ENCODE measurements around the gene KRTAP5-1. TPM values are rescaled to one million over a fixed set of nuclear protein-coding genes. Genes with fewer than 3 reads are reported as not detected.
A peak's percentile ranks its signal among the peaks of the same experiment; 100 is the strongest.

Gene KRTAP5-1
- polyA plus RNA-seq, 1 donor (not counting 4 experiments of a cell fraction or from before 2014, with no cell fraction given) = not detected

- no peaks in the 10 kb centered on the region for H4K20me1 ChIP-seq (ENCODE audit: control insufficient read depth, extremely low read depth, insufficient read depth, low read length)
- no peak overlapping the region for H3K9ac ChIP-seq (ENCODE audit: control insufficient read depth, extremely low read depth, insufficient read depth, low read length)
- H3K4me2 ChIP-seq (ENCODE audit: control insufficient read depth, extremely low read depth, insufficient read depth, low read depth, low read length) = no peak overlapping the region
- peaks cover 4% of the 10 kb centered on the region for H3K9me3 ChIP-seq (ENCODE audit: control insufficient read depth, low read depth, low read length)
- H3K4me1 ChIP-seq (ENCODE audit: control insufficient read depth, extremely low read depth, insufficient read depth, low read length) = no peaks in the 10 kb centered on the region
- no peaks in the 10 kb centered on the region for H3K9me1 ChIP-seq (ENCODE audit: control insufficient read depth, extremely low read depth, insufficient read depth, low read length)
- no peaks in the 10 kb centered on the region for H3K36me3 ChIP-seq (ENCODE audit: control insufficient read depth in 2 of 2, extremely low read depth in 1 of 2, insufficient read depth in 2 of 2, low read length in 2 of 2)
- FAIRE-seq = no peak
- dilution Hi-C loops (cut with MboI; ENCODE audit: extremely low pct_ligation_motif_present, low sequenced_read_pairs) = no loop called here
- no peaks in the 10 kb centered on the region for H3K79me2 ChIP-seq (ENCODE audit: control insufficient read depth, insufficient read depth, low read length)
- peaks cover 32% of the 10 kb centered on the region for H3K27me3 ChIP-seq (ENCODE audit: control insufficient read depth, extremely low read depth, insufficient read depth, low read length)
- DNase-seq (ENCODE audit: low read depth, low spot score) = no peak
- H2AFZ ChIP-seq (ENCODE audit: control insufficient read depth, low read length) = no peak overlapping the region
- no peak overlapping the region for H3K4me3 ChIP-seq (ENCODE audit: control insufficient read depth in 2 of 3, extremely low read depth in 1 of 3, insufficient read depth in 2 of 3, low read depth in 1 of 3, low read length in 3 of 3)
- no peak overlapping the region for H3K27ac ChIP-seq (ENCODE audit: control insufficient read depth, insufficient read depth, low read length)
- no peak for TF ChIP-seq CTCF (optimal IDR thresholded peaks at IDR 0.05 in 1 of 3, IDR thresholded peaks at IDR 0.05 in 1 of 3, conservative IDR thresholded peaks at IDR 0.05 in 1 of 3; ENCODE audit: extremely low read depth in 1 of 3, insufficient read depth in 2 of 3, low read length in 3 of 3)
- no peak for TF ChIP-seq EZH2 (IDR thresholded peaks at IDR 0.05; ENCODE audit: low read length)
Measured at GRCh38 chr11:1574933-1575242, 10.2 kb downstream of the KRTAP5-1 start.

- Histone ChIP-seq H3K9me1 (ENCODE audit: control insufficient read depth, extremely low read depth, insufficient read depth, low read length) (no peaks in the 10 kb centered on the region), H3K9me3 (ENCODE audit: control insufficient read depth, low read depth, low read length) (peaks cover 4% of the 10 kb centered on the region), H2AFZ (ENCODE audit: control insufficient read depth, low read length) (no peak overlapping the region), H3K27ac (ENCODE audit: control insufficient read depth, insufficient read depth, low read length) (no peak overlapping the region), H3K27me3 (ENCODE audit: control insufficient read depth, extremely low read depth, insufficient read depth, low read length) (peaks cover 36% of the 10 kb centered on the region), H3K9ac (ENCODE audit: control insufficient read depth, extremely low read depth, insufficient read depth, low read length) (no peak overlapping the region), H4K20me1 (ENCODE audit: control insufficient read depth, extremely low read depth, insufficient read depth, low read length) (no peaks in the 10 kb centered on the region), H3K79me2 (ENCODE audit: control insufficient read depth, insufficient read depth, low read length) (no peaks in the 10 kb centered on the region), H3K4me1 (ENCODE audit: control insufficient read depth, extremely low read depth, insufficient read depth, low read length) (no peaks in the 10 kb centered on the region), H3K36me3 (ENCODE audit: control insufficient read depth in 2 of 2, extremely low read depth in 1 of 2, insufficient read depth in 2 of 2, low read length in 2 of 2) (no peaks in the 10 kb centered on the region), H3K4me2 (ENCODE audit: control insufficient read depth, extremely low read depth, insufficient read depth, low read depth, low read length) (peak overlapping the region; percentile 37), H3K4me3 (ENCODE audit: control insufficient read depth in 2 of 3, extremely low read depth in 1 of 3, insufficient read depth in 2 of 3, low read depth in 1 of 3, low read length in 3 of 3) (peak overlapping the region in 1 of 3 experiments; percentile 26)
- peak; percentile 18 for TF ChIP-seq EZH2 (IDR thresholded peaks at IDR 0.05; ENCODE audit: low read length)
- TF ChIP-seq CTCF (optimal IDR thresholded peaks at IDR 0.05 in 1 of 3, IDR thresholded peaks at IDR 0.05 in 1 of 3, conservative IDR thresholded peaks at IDR 0.05 in 1 of 3; ENCODE audit: extremely low read depth in 1 of 3, insufficient read depth in 2 of 3, low read length in 3 of 3) = peak; percentile 69 to 87 (median 71)
- FAIRE-seq (no peak), DNase-seq (ENCODE audit: low read depth, low spot score) (no peak)
- dilution Hi-C loops (cut with MboI; ENCODE audit: extremely low pct_ligation_motif_present, low sequenced_read_pairs) = no loop called here
Measured at GRCh38 chr11:1574238-1574932, 10.7 kb downstream of the KRTAP5-1 start.
